Keratinocyte (primary cell): ENCODE measurements around the gene GFAP. TPM values are rescaled to one million over a fixed set of nuclear protein-coding genes. Genes with fewer than 3 reads are reported as not detected.

Experiments used
- DNase-seq: peaks from one replicate; pipeline ENCODE4 v3.0.0-alpha.2; 2011; ENCODE audit warnings: low read depth, missing footprints, low spot score
- FAIRE-seq: peaks from 2 replicates; lab custom pipeline; 2011; peaks lifted over from hg19 to GRCh38; lab: Jason Lieb, UNC
- H2AFZ ChIP-seq: 2 replicates; pipeline ENCODE4 v1.6.0; 2012; ENCODE audit warnings: low read length, control low read depth, inconsistent platforms; ENCODE audit not compliant: control insufficient read depth
- H3K27ac ChIP-seq: 2 replicates; pipeline ENCODE4 v1.5.1; 2011; ENCODE audit warnings: low read length; ENCODE audit not compliant: control insufficient read depth, insufficient read depth
- H3K27me3 ChIP-seq: 3 replicates; pipeline ENCODE4 v1.6.0; 2011; ENCODE audit warnings: low read length; ENCODE audit not compliant: control insufficient read depth, insufficient read depth; ENCODE audit errors: extremely low read depth
- H3K36me3 ChIP-seq, 2 experiments: 2 replicates in 1 of 2; 3 replicates in 1 of 2; pipeline ENCODE4 v1.5.1; 2011; ENCODE audit warnings: low read length in 2 of 2, mild to moderate bottlenecking in 1 of 2; ENCODE audit not compliant: control insufficient read depth in 2 of 2, insufficient read depth in 2 of 2; ENCODE audit errors: extremely low read depth in 1 of 2
- H3K4me1 ChIP-seq: 3 replicates; pipeline ENCODE4 v1.5.1; 2011; ENCODE audit warnings: low read length; ENCODE audit not compliant: control insufficient read depth, insufficient read depth; ENCODE audit errors: extremely low read depth
- H3K4me2 ChIP-seq: 3 replicates; pipeline ENCODE4 v1.6.0; 2011; ENCODE audit warnings: low read depth, low read length; ENCODE audit not compliant: control insufficient read depth, insufficient read depth; ENCODE audit errors: extremely low read depth
- H3K4me3 ChIP-seq, 3 experiments: fragments of 200-600 bp in 1 of 3; sonication (generic) in 1 of 3; 2 replicates in 2 of 3; 3 replicates in 1 of 3; pipeline ENCODE4 v1.5.1; 2011 to 2016; ENCODE audit warnings: low read length in 3 of 3, mild to moderate bottlenecking in 3 of 3, control low read depth in 2 of 3, inconsistent platforms in 1 of 3, low read depth in 1 of 3, mixed read lengths in 1 of 3, mixed run types in 1 of 3, moderate library complexity in 1 of 3; ENCODE audit not compliant: control insufficient read depth in 2 of 3, insufficient read depth in 2 of 3; ENCODE audit errors: extremely low read depth in 1 of 3
- H3K79me2 ChIP-seq: 2 replicates; pipeline ENCODE4 v1.6.0; 2012; ENCODE audit warnings: low read length; ENCODE audit not compliant: control insufficient read depth, insufficient read depth
- H3K9ac ChIP-seq: 3 replicates; pipeline ENCODE4 v1.6.0; 2011; ENCODE audit warnings: low read length; ENCODE audit not compliant: control insufficient read depth, insufficient read depth; ENCODE audit errors: extremely low read depth
- H3K9me1 ChIP-seq: 3 replicates; pipeline ENCODE4 v1.6.0; 2011; ENCODE audit warnings: low read length; ENCODE audit not compliant: control insufficient read depth, insufficient read depth; ENCODE audit errors: extremely low read depth
- H3K9me3 ChIP-seq: 2 replicates; pipeline ENCODE4 v1.5.1; 2012; ENCODE audit warnings: low read depth, low read length; ENCODE audit not compliant: control insufficient read depth
- H4K20me1 ChIP-seq: 3 replicates; pipeline ENCODE4 v1.6.0; 2011; ENCODE audit warnings: low read length; ENCODE audit not compliant: control insufficient read depth, insufficient read depth; ENCODE audit errors: extremely low read depth
- EZH2 ChIP-seq: IDR thresholded peaks from one replicate; pipeline ENCODE4 v1.6.1; 2012; ENCODE audit warnings: inconsistent platforms, mild to moderate bottlenecking, low read length, moderate library complexity
- dilution Hi-C: fragments of 300-500 bp; cut with MboI; formaldehyde crosslinking; loops from one replicate; pipeline ENCODE4 v1.7.0; 2020; ENCODE audit warnings: low sequenced_read_pairs; ENCODE audit not compliant: extremely low pct_ligation_motif_present
- polyA plus RNA-seq, 5 experiments: library from polyadenylated mRNA; depleted of rRNA in 3 of 5; stranded (reverse) in 3 of 5; stranded (forward) in 1 of 5; unstranded in 1 of 5; fragments of >200 nt; gene quantifications; 1 replicate in 1 of 5; 2 replicates in 3 of 5; 3 replicates in 1 of 5; pipeline versions ENCODE4 v1.2.1 to v1.2.3, GENCODE V29; 2011 to 2012; ENCODE audit warnings: missing spikeins in 2 of 5, low read depth in 1 of 5, low replicate concordance in 1 of 5
- TF ChIP-seq, protein P1 (sequence below), 3 experiments: IDR thresholded peaks in 1 of 3; conservative IDR thresholded peaks in 1 of 3; optimal IDR thresholded peaks in 1 of 3; 2 replicates in 2 of 3; 3 replicates in 1 of 3; pipeline versions ENCODE3 to v1.5.1; 2011; ENCODE audit warnings: low read length in 3 of 3, mild to moderate bottlenecking in 3 of 3, moderate library complexity in 2 of 3, control low read depth in 1 of 3, inconsistent platforms in 1 of 3; ENCODE audit not compliant: insufficient read depth in 2 of 3; ENCODE audit errors: extremely low read depth in 1 of 3

The GFAP gene
- polyA plus RNA-seq, 1 donor (not counting 4 experiments of a cell fraction or from before 2014, with no cell fraction given): 0.14 TPM

DNA sequence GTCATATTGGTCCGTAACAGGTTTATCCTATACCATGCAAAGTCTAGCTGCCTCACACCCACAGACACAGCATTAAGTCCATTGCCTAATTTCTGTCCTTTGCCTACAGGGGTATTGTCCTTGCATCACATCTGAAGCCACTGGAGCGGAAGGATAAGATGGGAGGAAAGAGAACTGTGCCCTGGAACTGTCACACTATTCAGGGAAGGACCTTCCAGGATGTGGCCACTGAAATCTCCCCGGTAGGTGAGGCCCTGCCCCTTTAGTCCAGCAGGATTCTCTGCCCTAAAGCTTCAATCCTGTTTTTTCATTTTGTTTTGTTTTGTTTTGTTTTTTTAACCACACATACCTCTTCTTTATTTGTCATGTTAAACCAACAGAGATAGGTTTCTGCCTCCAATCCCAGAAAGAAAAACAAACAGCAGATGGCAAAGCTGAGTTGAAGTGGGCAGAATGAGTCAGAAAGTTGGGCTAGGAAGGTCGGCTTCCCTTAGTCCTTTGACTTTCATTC is 13.8 kb downstream of the GFAP start:
- no peak for FAIRE-seq
- H3K36me3 ChIP-seq: no peaks in the 10 kb centered on the region
- no peaks in the 10 kb centered on the region for H3K9me1 ChIP-seq
- H2AFZ ChIP-seq: no peak overlapping the region
- no peak overlapping the region for H3K27ac ChIP-seq
- no peak overlapping the region for H3K4me3 ChIP-seq
- H3K9ac ChIP-seq: no peak overlapping the region
- no peak overlapping the region for H3K4me2 ChIP-seq
- no peak for TF ChIP-seq EZH2
- TF ChIP-seq, protein P1, sequence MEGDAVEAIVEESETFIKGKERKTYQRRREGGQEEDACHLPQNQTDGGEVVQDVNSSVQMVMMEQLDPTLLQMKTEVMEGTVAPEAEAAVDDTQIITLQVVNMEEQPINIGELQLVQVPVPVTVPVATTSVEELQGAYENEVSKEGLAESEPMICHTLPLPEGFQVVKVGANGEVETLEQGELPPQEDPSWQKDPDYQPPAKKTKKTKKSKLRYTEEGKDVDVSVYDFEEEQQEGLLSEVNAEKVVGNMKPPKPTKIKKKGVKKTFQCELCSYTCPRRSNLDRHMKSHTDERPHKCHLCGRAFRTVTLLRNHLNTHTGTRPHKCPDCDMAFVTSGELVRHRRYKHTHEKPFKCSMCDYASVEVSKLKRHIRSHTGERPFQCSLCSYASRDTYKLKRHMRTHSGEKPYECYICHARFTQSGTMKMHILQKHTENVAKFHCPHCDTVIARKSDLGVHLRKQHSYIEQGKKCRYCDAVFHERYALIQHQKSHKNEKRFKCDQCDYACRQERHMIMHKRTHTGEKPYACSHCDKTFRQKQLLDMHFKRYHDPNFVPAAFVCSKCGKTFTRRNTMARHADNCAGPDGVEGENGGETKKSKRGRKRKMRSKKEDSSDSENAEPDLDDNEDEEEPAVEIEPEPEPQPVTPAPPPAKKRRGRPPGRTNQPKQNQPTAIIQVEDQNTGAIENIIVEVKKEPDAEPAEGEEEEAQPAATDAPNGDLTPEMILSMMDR (optimal IDR thresholded peaks at IDR 0.05 in 1 of 3, IDR thresholded peaks at IDR 0.05 in 1 of 3, conservative IDR thresholded peaks at IDR 0.05 in 1 of 3; ENCODE audit: extremely low read depth in 1 of 3, insufficient read depth in 2 of 3, low read length in 3 of 3): peak in 1 of 3 experiments; percentile 32
- peaks cover 24% of the 10 kb centered on the region for H3K4me1 ChIP-seq
- peaks cover 26% of the 10 kb centered on the region for H3K79me2 ChIP-seq
- H3K9me3 ChIP-seq: no peaks in the 10 kb centered on the region
- no peaks in the 10 kb centered on the region for H4K20me1 ChIP-seq
- no peaks in the 10 kb centered on the region for H3K27me3 ChIP-seq
- DNase-seq: no peak
- dilution Hi-C loops: loop anchor here (25.0 kb wide), 1 partner anchor 111 kb away; no protein-coding TSS in a partner anchor

DNA sequence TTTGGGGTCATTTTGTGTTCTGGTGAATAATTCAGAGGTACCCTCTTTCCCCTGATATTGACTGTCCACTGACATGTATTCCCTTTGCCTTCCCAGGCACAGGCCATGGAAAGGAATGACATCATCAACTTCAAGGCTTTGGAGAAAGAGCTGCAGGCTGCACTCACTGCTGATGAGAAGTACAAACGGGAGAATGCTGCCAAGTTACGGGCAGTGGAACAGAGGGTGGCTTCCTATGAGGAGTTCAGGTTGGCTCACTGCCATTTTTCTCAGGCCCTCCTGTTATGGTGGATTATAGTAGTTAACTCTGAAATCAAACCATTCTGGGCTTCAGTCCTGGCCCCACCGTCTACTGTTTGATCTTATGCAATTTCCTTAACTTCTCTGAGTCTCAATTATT is 14.4 kb downstream of the GFAP start:
- H3K79me2 ChIP-seq: peaks cover 31% of the 10 kb centered on the region
- no peak overlapping the region for H3K27ac ChIP-seq
- H3K27me3 ChIP-seq: no peaks in the 10 kb centered on the region
- H3K9me3 ChIP-seq: no peaks in the 10 kb centered on the region
- H3K4me2 ChIP-seq: no peak overlapping the region
- H3K9me1 ChIP-seq: no peaks in the 10 kb centered on the region
- no peaks in the 10 kb centered on the region for H3K36me3 ChIP-seq
- peaks cover 19% of the 10 kb centered on the region for H3K4me1 ChIP-seq
- FAIRE-seq: no peak
- H3K4me3 ChIP-seq: no peak overlapping the region
- no peak overlapping the region for H3K9ac ChIP-seq
- no peak for DNase-seq
- no peak overlapping the region for H2AFZ ChIP-seq
- dilution Hi-C loops: loop anchor here (25.0 kb wide), 1 partner anchor 111 kb away; no protein-coding TSS in a partner anchor
- TF ChIP-seq EZH2: no peak
- TF ChIP-seq, protein P1 (optimal IDR thresholded peaks at IDR 0.05 in 1 of 3, IDR thresholded peaks at IDR 0.05 in 1 of 3, conservative IDR thresholded peaks at IDR 0.05 in 1 of 3; ENCODE audit: extremely low read depth in 1 of 3, insufficient read depth in 2 of 3, low read length in 3 of 3): no peak
- no peaks in the 10 kb centered on the region for H4K20me1 ChIP-seq
